Measurements from ENCODE around the gene LRP8.

DNA sequence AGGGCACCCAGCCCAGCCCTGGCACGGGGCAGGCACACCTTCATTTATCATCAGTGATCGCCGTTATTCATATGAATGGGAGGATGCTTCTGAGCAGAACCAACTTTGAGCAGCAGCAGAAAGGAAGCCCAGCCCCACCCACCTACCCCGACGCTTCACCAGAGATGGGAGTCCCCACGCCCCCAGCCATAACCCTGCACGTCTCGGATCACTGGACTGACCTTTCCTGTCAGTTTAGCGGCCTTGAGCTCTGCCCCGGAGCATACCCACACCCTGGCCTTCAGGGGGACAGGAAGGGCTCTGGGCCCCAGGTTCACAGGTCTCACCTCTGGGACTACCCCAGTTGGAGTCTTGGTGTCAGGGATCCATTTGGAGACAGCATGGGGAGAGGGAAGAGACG, 18.1 kb downstream of the LRP8 start:
- TF ChIP-seq, protein P1, sequence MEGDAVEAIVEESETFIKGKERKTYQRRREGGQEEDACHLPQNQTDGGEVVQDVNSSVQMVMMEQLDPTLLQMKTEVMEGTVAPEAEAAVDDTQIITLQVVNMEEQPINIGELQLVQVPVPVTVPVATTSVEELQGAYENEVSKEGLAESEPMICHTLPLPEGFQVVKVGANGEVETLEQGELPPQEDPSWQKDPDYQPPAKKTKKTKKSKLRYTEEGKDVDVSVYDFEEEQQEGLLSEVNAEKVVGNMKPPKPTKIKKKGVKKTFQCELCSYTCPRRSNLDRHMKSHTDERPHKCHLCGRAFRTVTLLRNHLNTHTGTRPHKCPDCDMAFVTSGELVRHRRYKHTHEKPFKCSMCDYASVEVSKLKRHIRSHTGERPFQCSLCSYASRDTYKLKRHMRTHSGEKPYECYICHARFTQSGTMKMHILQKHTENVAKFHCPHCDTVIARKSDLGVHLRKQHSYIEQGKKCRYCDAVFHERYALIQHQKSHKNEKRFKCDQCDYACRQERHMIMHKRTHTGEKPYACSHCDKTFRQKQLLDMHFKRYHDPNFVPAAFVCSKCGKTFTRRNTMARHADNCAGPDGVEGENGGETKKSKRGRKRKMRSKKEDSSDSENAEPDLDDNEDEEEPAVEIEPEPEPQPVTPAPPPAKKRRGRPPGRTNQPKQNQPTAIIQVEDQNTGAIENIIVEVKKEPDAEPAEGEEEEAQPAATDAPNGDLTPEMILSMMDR (IDR thresholded peaks at IDR 0.05): no peak
- no peak for TF ChIP-seq POLR2A (IDR thresholded peaks at IDR 0.05)
